Prostate gland (tissue), 2 donors: ENCODE data around the gene UFC1. TPM values are rescaled to one million over a fixed set of nuclear protein-coding genes. Genes with fewer than 3 reads are reported as not detected.

Experiments used
- DNase-seq: peaks from one replicate; pipeline ENCODE4 v3.0.0-alpha.2; 2019; ENCODE audit warnings: low spot score
- H3K27ac ChIP-seq, 2 donors: fragments of 200-600 bp; sonication (generic); 2 replicates each; pipeline ENCODE4 v1.5.1; 2017 to 2019
- H3K27me3 ChIP-seq: fragments of 200-600 bp; sonication (generic); replicated peaks from 2 replicates; pipeline ENCODE4 v1.5.1; 2019; ENCODE audit not compliant: insufficient read depth
- H3K36me3 ChIP-seq, 2 donors: fragments of 200-600 bp; sonication (generic); 1 replicate in 1 of 2; 2 replicates in 1 of 2; pipeline versions ENCODE4 v1.5.1 to v1.8.1; 2017 to 2019
- H3K4me1 ChIP-seq: fragments of 200-600 bp; sonication (generic); replicated peaks from 2 replicates; pipeline ENCODE4 v1.5.1; 2019
- H3K4me3 ChIP-seq, 2 donors: fragments of 200-600 bp; sonication (generic); 2 replicates each; pipeline ENCODE4 v1.5.1; 2017 to 2019
- H3K9me3 ChIP-seq: fragments of 200-600 bp; sonication (generic); 2 replicates; pipeline ENCODE4 v1.5.1; 2017
- CTCF ChIP-seq, 4 experiments: fragments of 200-600 bp in 2 of 4; fragments of 450-650 bp in 2 of 4; sonication (generic) in 2 of 4; IDR thresholded peaks; 1 replicate in 3 of 4; 2 replicates in 1 of 4; pipeline ENCODE4 v1.5.1; 2016 to 2019; ENCODE audit warnings: antibody characterized with exemption in 4 of 4, mild to moderate bottlenecking in 2 of 4, moderate library complexity in 2 of 4
- POLR2A ChIP-seq: fragments of 450-650 bp; IDR thresholded peaks from one replicate; pipeline ENCODE4 v1.6.1; 2016; ENCODE audit warnings: antibody characterized with exemption, mild to moderate bottlenecking
- POLR2AphosphoS5 ChIP-seq: sonication (generic); formaldehyde crosslinking; IDR thresholded peaks from one replicate; pipeline ENCODE4 v1.6.1; 2017; ENCODE audit warnings: antibody characterized with exemption
- WGBS: methylation state at CpG from one replicate; pipeline ENCODE4 v1.1.5; 2018; 5-methylcytosine and 5-hydroxymethylcytosine counted together
- intact Hi-C: fragments of 100-400 bp; cut with DNase I; formaldehyde crosslinking; loops from one replicate; pipeline ENCODE4 v1.14.2; 2022
- total RNA-seq, 2 donors: library from RNA; depleted of rRNA; stranded (reverse); fragments of >200 nt; gene quantifications; one replicate each; pipeline ENCODE4 v1.1.0, GENCODE V29; 2016

The UFC1 gene
- total RNA-seq, result 10 to 100 TPM; 71.3 to 72.8 TPM

- peak; percentile 82 for DNase-seq
- Histone ChIP-seq H3K9me3 (no peaks in the 10 kb centered on the region), H3K4me1 (no peaks in the 10 kb centered on the region), H3K27ac (peak within 1 kb of the TSS; percentile 89 to 96), H3K36me3 (no peaks in the 10 kb centered on the region), H3K27me3 (no peaks in the 10 kb centered on the region), H3K4me3 (peak within 1 kb of the TSS; percentile 63)
- under 1% methylated on average over 33 of the region's 33 CpGs for WGBS
- intact Hi-C loops, result loop anchor here (2.0 kb wide), 1 partner anchor 21 kb away; the partner anchor contains the start of gene DEDD
- peak; percentile 22 for TF ChIP-seq POLR2A
- peak; percentile 78 for TF ChIP-seq POLR2AphosphoS5
- TF ChIP-seq CTCF (IDR thresholded peaks at IDR 0.05), result peak in 1 of 4 experiments; percentile 7
Measured at GRCh38 chr1:161153682-161154337, at the start of gene UFC1. Gene UFC1 (plus strand): TSS chr1:161153978. CDS start chr1:161153998, 20 bp downstream.

- no peaks in the 10 kb centered on the region for H3K9me3 ChIP-seq
- 100% methylated on average over 1 of the region's 1 CpG for WGBS
- H3K36me3 ChIP-seq, result no peaks in the 10 kb centered on the region
- no peak overlapping the region for H3K4me3 ChIP-seq
- H3K4me1 ChIP-seq, result no peaks in the 10 kb centered on the region
- no peak overlapping the region for H3K27ac ChIP-seq
- no peak for DNase-seq
- no peak for TF ChIP-seq POLR2A
- TF ChIP-seq POLR2AphosphoS5, result no peak
- no peaks in the 10 kb centered on the region for H3K27me3 ChIP-seq
- intact Hi-C loops, result no loop called here
Measured at GRCh38 chr1:161106431-161106830, 47.3 kb upstream of the UFC1 start.

GRCh38 chr1:161111117-161111516 is 42.7 kb upstream of the UFC1 start:
- DNase-seq, result no peak
- H3K4me1 ChIP-seq, result no peaks in the 10 kb centered on the region
- intact Hi-C loops, result no loop called here
- no peak for TF ChIP-seq POLR2AphosphoS5
- TF ChIP-seq POLR2A, result no peak
- TF ChIP-seq CTCF (IDR thresholded peaks at IDR 0.05), result no peak
- H3K27me3 ChIP-seq, result no peaks in the 10 kb centered on the region
- 98% methylated on average over 3 of the region's 3 CpGs for WGBS
- H3K9me3 ChIP-seq, result no peaks in the 10 kb centered on the region
- no peak overlapping the region for H3K4me3 ChIP-seq
- no peak overlapping the region for H3K27ac ChIP-seq
- H3K36me3 ChIP-seq, result no peaks in the 10 kb centered on the region

GRCh38 chr1:161111527-161111926 is 42.3 kb upstream of the UFC1 start:
- Histone ChIP-seq H3K9me3 (no peaks in the 10 kb centered on the region), H3K27me3 (no peaks in the 10 kb centered on the region), H3K4me1 (no peaks in the 10 kb centered on the region), H3K36me3 (no peaks in the 10 kb centered on the region), H3K27ac (no peak overlapping the region), H3K4me3 (no peak overlapping the region)
- intact Hi-C loops, result no loop called here
- DNase-seq, result no peak
- 91% methylated on average over 2 of the region's 2 CpGs for WGBS
- TF ChIP-seq POLR2A (no peak), CTCF (IDR thresholded peaks at IDR 0.05) (no peak), POLR2AphosphoS5 (no peak)

GRCh38 chr1:161113915-161114314 is 39.9 kb upstream of the UFC1 start:
- H3K27me3 ChIP-seq, result no peaks in the 10 kb centered on the region
- no peaks in the 10 kb centered on the region for H3K36me3 ChIP-seq
- TF ChIP-seq CTCF (IDR thresholded peaks at IDR 0.05), result no peak
- TF ChIP-seq POLR2A, result no peak
- no peak for TF ChIP-seq POLR2AphosphoS5
- no peak overlapping the region for H3K27ac ChIP-seq
- WGBS, result 89% methylated on average over 1 of the region's 1 CpG
- intact Hi-C loops, result no loop called here
- H3K9me3 ChIP-seq, result no peaks in the 10 kb centered on the region
- no peak overlapping the region for H3K4me3 ChIP-seq
- H3K4me1 ChIP-seq, result peaks cover 4% of the 10 kb centered on the region
- no peak for DNase-seq
